ENCODE data around the gene KCTD4. TPM values are rescaled to one million over a fixed set of nuclear protein-coding genes. Genes with fewer than 3 reads are reported as not detected.

Gene KCTD4
- total RNA-seq, 2 donors from 2014 or later: not detected

- DNase-seq: no peak
- no peak for ATAC-seq
- H3K9me3 ChIP-seq (ENCODE audit: control insufficient read depth, low read length, poor library complexity, severe bottlenecking): no peaks in the 10 kb centered on the region
- no peaks in the 10 kb centered on the region for H3K27me3 Mint-ChIP-seq
- H3K27ac Mint-ChIP-seq: no peak overlapping the region
- H3K4me1 Mint-ChIP-seq: peaks cover 26% of the 10 kb centered on the region
- peaks cover 7% of the 10 kb centered on the region for H3K36me3 Mint-ChIP-seq (ENCODE audit: low read depth)
- no peak overlapping the region for H3K4me3 Mint-ChIP-seq
Measured at GRCh38 chr13:45180713-45181601, 19.9 kb downstream of the KCTD4 start.

- ATAC-seq (no peak), DNase-seq (no peak)
- no peak overlapping the region for H3K4me3 Mint-ChIP-seq
- peaks cover 7% of the 10 kb centered on the region for H3K36me3 Mint-ChIP-seq (ENCODE audit: low read depth)
- peaks cover 26% of the 10 kb centered on the region for H3K4me1 Mint-ChIP-seq
- no peaks in the 10 kb centered on the region for H3K9me3 ChIP-seq (ENCODE audit: control insufficient read depth, low read length, poor library complexity, severe bottlenecking)
- H3K27me3 Mint-ChIP-seq: no peaks in the 10 kb centered on the region
- H3K27ac Mint-ChIP-seq: no peak overlapping the region
Measured at GRCh38 chr13:45180303-45180702, 20.5 kb downstream of the KCTD4 start.

GRCh38 chr13:45179428-45179827 lies 21.4 kb downstream of the KCTD4 start:
- H3K9me3 ChIP-seq (ENCODE audit: control insufficient read depth, low read length, poor library complexity, severe bottlenecking): no peaks in the 10 kb centered on the region
- no peak for DNase-seq
- Mint-ChIP-seq H3K36me3 (ENCODE audit: low read depth) (peaks cover 9% of the 10 kb centered on the region), H3K27me3 (no peaks in the 10 kb centered on the region), H3K27ac (no peak overlapping the region), H3K4me1 (peaks cover 27% of the 10 kb centered on the region), H3K4me3 (no peak overlapping the region)
- no peak for ATAC-seq

- ATAC-seq (no peak), DNase-seq (no peak)
- Mint-ChIP-seq H3K27ac (no peak overlapping the region), H3K4me3 (no peak overlapping the region), H3K4me1 (peaks cover 27% of the 10 kb centered on the region), H3K27me3 (no peaks in the 10 kb centered on the region), H3K36me3 (ENCODE audit: low read depth) (peaks cover 7% of the 10 kb centered on the region)
- H3K9me3 ChIP-seq (ENCODE audit: control insufficient read depth, low read length, poor library complexity, severe bottlenecking): no peaks in the 10 kb centered on the region
Measured at GRCh38 chr13:45178349-45179162, 22.3 kb downstream of the KCTD4 start.

GRCh38 chr13:45174478-45174877 lies 26.4 kb downstream of the KCTD4 start:
- no peak overlapping the region for H3K27ac Mint-ChIP-seq
- H3K27me3 Mint-ChIP-seq: no peaks in the 10 kb centered on the region
- H3K36me3 Mint-ChIP-seq (ENCODE audit: low read depth): peaks cover 6% of the 10 kb centered on the region
- DNase-seq: no peak
- ATAC-seq: no peak
- no peaks in the 10 kb centered on the region for H3K9me3 ChIP-seq (ENCODE audit: control insufficient read depth, low read length, poor library complexity, severe bottlenecking)
- H3K4me3 Mint-ChIP-seq: no peak overlapping the region
- H3K4me1 Mint-ChIP-seq: peaks cover 25% of the 10 kb centered on the region

GRCh38 chr13:45168555-45168930 lies 32.3 kb downstream of the KCTD4 start:
- Mint-ChIP-seq H3K27ac (no peak overlapping the region), H3K4me1 (peaks cover 9% of the 10 kb centered on the region), H3K36me3 (ENCODE audit: low read depth) (peaks cover 2% of the 10 kb centered on the region), H3K27me3 (no peaks in the 10 kb centered on the region), H3K4me3 (no peak overlapping the region)
- DNase-seq (no peak), ATAC-seq (no peak)
- H3K9me3 ChIP-seq (ENCODE audit: control insufficient read depth, low read length, poor library complexity, severe bottlenecking): no peaks in the 10 kb centered on the region

- Mint-ChIP-seq H3K27me3 (no peaks in the 10 kb centered on the region), H3K27ac (no peak overlapping the region), H3K36me3 (ENCODE audit: low read depth) (peaks cover 2% of the 10 kb centered on the region), H3K4me3 (no peak overlapping the region), H3K4me1 (peaks cover 9% of the 10 kb centered on the region)
- ATAC-seq: no peak
- no peaks in the 10 kb centered on the region for H3K9me3 ChIP-seq (ENCODE audit: control insufficient read depth, low read length, poor library complexity, severe bottlenecking)
- DNase-seq: no peak
Measured at GRCh38 chr13:45167611-45168554, 33.0 kb downstream of the KCTD4 start.

- DNase-seq (no peak), ATAC-seq (no peak)
- Mint-ChIP-seq H3K36me3 (ENCODE audit: low read depth) (peaks cover 2% of the 10 kb centered on the region), H3K4me1 (peaks cover 6% of the 10 kb centered on the region), H3K27me3 (no peaks in the 10 kb centered on the region), H3K4me3 (no peak overlapping the region), H3K27ac (no peak overlapping the region)
- no peaks in the 10 kb centered on the region for H3K9me3 ChIP-seq (ENCODE audit: control insufficient read depth, low read length, poor library complexity, severe bottlenecking)
Measured at GRCh38 chr13:45166858-45167257, 34.0 kb downstream of the KCTD4 start.

- Mint-ChIP-seq H3K27me3 (no peaks in the 10 kb centered on the region), H3K4me1 (peaks cover 3% of the 10 kb centered on the region), H3K36me3 (ENCODE audit: low read depth) (peaks cover 5% of the 10 kb centered on the region), H3K4me3 (no peak overlapping the region), H3K27ac (no peak overlapping the region)
- ATAC-seq (no peak), DNase-seq (no peak)
- no peaks in the 10 kb centered on the region for H3K9me3 ChIP-seq (ENCODE audit: control insufficient read depth, low read length, poor library complexity, severe bottlenecking)
Measured at GRCh38 chr13:45162821-45163220, 38.0 kb downstream of the KCTD4 start.

GRCh38 chr13:45162194-45162593 lies 38.7 kb downstream of the KCTD4 start:
- no peak for DNase-seq
- Mint-ChIP-seq H3K27me3 (no peaks in the 10 kb centered on the region), H3K27ac (no peak overlapping the region), H3K4me1 (peaks cover 3% of the 10 kb centered on the region), H3K4me3 (no peak overlapping the region), H3K36me3 (ENCODE audit: low read depth) (peaks cover 5% of the 10 kb centered on the region)
- no peaks in the 10 kb centered on the region for H3K9me3 ChIP-seq (ENCODE audit: control insufficient read depth, low read length, poor library complexity, severe bottlenecking)
- ATAC-seq: no peak

GRCh38 chr13:45156565-45157361 lies 44.1 kb downstream of the KCTD4 start:
- Mint-ChIP-seq H3K27ac (no peak overlapping the region), H3K36me3 (ENCODE audit: low read depth) (peaks cover 16% of the 10 kb centered on the region), H3K4me1 (peaks cover 5% of the 10 kb centered on the region), H3K4me3 (no peak overlapping the region), H3K27me3 (no peaks in the 10 kb centered on the region)
- no peaks in the 10 kb centered on the region for H3K9me3 ChIP-seq (ENCODE audit: control insufficient read depth, low read length, poor library complexity, severe bottlenecking)
- DNase-seq (no peak), ATAC-seq (no peak)

GRCh38 chr13:45149964-45150363 lies 50.9 kb downstream of the KCTD4 start:
- DNase-seq: no peak
- Mint-ChIP-seq H3K36me3 (ENCODE audit: low read depth) (peaks cover 8% of the 10 kb centered on the region), H3K4me1 (peaks cover 24% of the 10 kb centered on the region), H3K27me3 (no peaks in the 10 kb centered on the region), H3K4me3 (no peak overlapping the region), H3K27ac (no peak overlapping the region)
- no peaks in the 10 kb centered on the region for H3K9me3 ChIP-seq (ENCODE audit: control insufficient read depth, low read length, poor library complexity, severe bottlenecking)
- no peak for ATAC-seq
